ENCODE measurements around the gene LTB. TPM values are rescaled to one million over a fixed set of nuclear protein-coding genes. Genes with fewer than 3 reads are reported as not detected.

LTB gene
- total RNA-seq, 3 donors from 2014 or later, result 0.96 to 1.0 TPM; not detected in 1

- intact Hi-C loops (cut with DNase I; ENCODE audit: low total_unique reads), result no loop called here
- Histone ChIP-seq H3K4me1 (no peaks in the 10 kb centered on the region), H3K9me3 (no peaks in the 10 kb centered on the region), H3K27me3 (peaks cover 0 to 4% of the 10 kb centered on the region in 2 donors), H3K27ac (no peak within 1 kb of the TSS), H3K36me3 (no peaks in the 10 kb centered on the region), H3K4me3 (peak within 1 kb of the TSS in 1 of 3 donors; percentile 1)
- TF ChIP-seq CTCF (IDR thresholded peaks at IDR 0.05) (no peak), POLR2A (IDR thresholded peaks at IDR 0.05) (no peak), POLR2AphosphoS5 (IDR thresholded peaks at IDR 0.05) (no peak)
- no peak for DNase-seq (ENCODE audit: low spot score in 2 of 2)
These were observed 9.9 kb downstream of the LTB start, which contains the start of gene LTA for GRCh38 chr6:31572041-31572911. Gene LTA (plus strand): TSS chr6:31572289. CDS start chr6:31572743, 454 bp downstream.

GRCh38 chr6:31569861-31570536 is 12.2 kb downstream of the LTB start:
- Histone ChIP-seq H3K36me3 (no peaks in the 10 kb centered on the region), H3K4me3 (no peak overlapping the region), H3K27ac (no peak overlapping the region), H3K9me3 (no peaks in the 10 kb centered on the region), H3K4me1 (no peaks in the 10 kb centered on the region), H3K27me3 (peaks cover 0 to 4% of the 10 kb centered on the region in 2 donors)
- TF ChIP-seq CTCF (IDR thresholded peaks at IDR 0.05) (no peak), POLR2AphosphoS5 (IDR thresholded peaks at IDR 0.05) (no peak), POLR2A (IDR thresholded peaks at IDR 0.05) (no peak)
- intact Hi-C loops (cut with DNase I; ENCODE audit: low total_unique reads), result no loop called here
- no peak for DNase-seq (ENCODE audit: low spot score in 2 of 2)

GRCh38 chr6:31568537-31568961 is 13.7 kb downstream of the LTB start:
- DNase-seq (ENCODE audit: low spot score in 2 of 2), result no peak
- H3K27me3 ChIP-seq, result peaks cover 0 to 4% of the 10 kb centered on the region in 2 donors
- intact Hi-C loops (cut with DNase I; ENCODE audit: low total_unique reads), result no loop called here

GRCh38 chr6:31567531-31568370 is 14.5 kb downstream of the LTB start:
- no peak for DNase-seq (ENCODE audit: low spot score in 2 of 2)
- H3K9me3 ChIP-seq, result no peaks in the 10 kb centered on the region
- no peak overlapping the region for H3K27ac ChIP-seq
- intact Hi-C loops (cut with DNase I; ENCODE audit: low total_unique reads), result no loop called here
- H3K4me1 ChIP-seq, result no peaks in the 10 kb centered on the region
- H3K27me3 ChIP-seq, result peaks cover 0 to 4% of the 10 kb centered on the region in 2 donors
- TF ChIP-seq POLR2AphosphoS5 (IDR thresholded peaks at IDR 0.05), result no peak
- TF ChIP-seq CTCF (IDR thresholded peaks at IDR 0.05), result no peak
- no peak for TF ChIP-seq POLR2A (IDR thresholded peaks at IDR 0.05)
- no peaks in the 10 kb centered on the region for H3K36me3 ChIP-seq
- H3K4me3 ChIP-seq, result no peak overlapping the region

More at GRCh38 chr6:31568537-31568961, 13.7 kb downstream of the LTB start:
- H3K36me3 ChIP-seq, result no peaks in the 10 kb centered on the region
- no peaks in the 10 kb centered on the region for H3K9me3 ChIP-seq
- TF ChIP-seq POLR2A (IDR thresholded peaks at IDR 0.05), result no peak
- TF ChIP-seq CTCF (IDR thresholded peaks at IDR 0.05), result no peak
- no peak for TF ChIP-seq POLR2AphosphoS5 (IDR thresholded peaks at IDR 0.05)
- no peaks in the 10 kb centered on the region for H3K4me1 ChIP-seq
- H3K27ac ChIP-seq, result no peak overlapping the region
- H3K4me3 ChIP-seq, result no peak overlapping the region
